ENCODE data around the gene PLXNC1.

- TF ChIP-seq ZNF473 (tag by site-specific recombination; IDR thresholded peaks at IDR 0.05) (no peak), KLF16 (tag by site-specific recombination; IDR thresholded peaks at IDR 0.05) (no peak), ZNF76 (tag by site-specific recombination; IDR thresholded peaks at IDR 0.05; ENCODE audit: borderline replicate concordance, low read depth) (no peak), BCL11A (tag by site-specific recombination; IDR thresholded peaks at IDR 0.05; ENCODE audit: low read depth) (no peak), MYNN (tag by site-specific recombination; IDR thresholded peaks at IDR 0.05; ENCODE audit: borderline replicate concordance) (no peak)
Measured at GRCh38 chr12:94264736-94265485, 116.5 kb downstream of the PLXNC1 start.

Data from HEK293 (cell line).